ENCODE results near the gene IMMP2L. TPM values are rescaled to one million over a fixed set of nuclear protein-coding genes. Genes with fewer than 3 reads are reported as not detected.

The IMMP2L gene
- total RNA-seq, 1 donor, result 19.9 TPM

DNA sequence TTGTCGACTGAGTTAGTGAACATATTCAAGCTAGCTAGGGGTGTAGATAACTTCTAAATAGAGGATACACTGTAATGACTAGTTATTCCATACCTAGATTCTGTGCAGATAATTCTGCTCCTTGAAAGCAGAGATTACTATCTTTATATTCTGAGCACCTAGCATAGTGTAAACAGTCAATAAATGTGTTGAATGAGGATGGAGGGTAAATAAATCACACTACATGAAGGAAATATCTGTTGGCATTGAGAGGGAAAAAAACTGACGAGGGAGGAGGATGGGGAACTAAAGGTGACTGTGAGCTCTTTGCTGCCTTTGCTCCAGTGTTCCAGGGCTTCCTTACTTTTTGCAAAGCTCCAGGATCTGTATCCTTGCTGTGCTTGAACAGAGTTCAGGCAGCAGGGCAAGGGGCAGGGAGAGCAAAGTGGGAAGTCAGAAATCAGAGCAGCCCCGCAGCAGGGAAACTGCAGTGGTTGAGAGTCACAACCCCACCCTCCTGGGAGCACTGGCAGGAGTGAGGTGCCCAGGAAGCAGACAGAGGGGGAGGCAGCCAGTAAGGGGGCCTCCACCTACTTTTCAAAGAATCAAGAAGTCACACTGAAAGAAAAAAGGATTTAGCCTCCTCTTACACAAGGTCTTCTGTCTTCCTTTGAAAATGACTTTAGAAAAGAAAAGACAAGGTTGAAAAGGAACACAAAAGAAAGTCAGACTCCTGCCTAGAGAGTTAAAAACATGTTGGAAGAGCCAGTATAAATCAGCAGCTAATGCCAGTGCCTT lies 543.1 kb downstream of the IMMP2L start:
- Histone ChIP-seq H3K4me3 (ENCODE audit: insufficient read depth, low read length) (no peak overlapping the region), H3K4me1 (ENCODE audit: insufficient read depth, low read length) (no peaks in the 10 kb centered on the region), H3K27ac (ENCODE audit: low read depth, low read length) (no peak overlapping the region), H3K9me3 (ENCODE audit: low read depth, low read length) (no peaks in the 10 kb centered on the region), H3K79me2 (ENCODE audit: insufficient read depth, low read length) (no peaks in the 10 kb centered on the region), H4K20me1 (ENCODE audit: insufficient read depth, low read length) (no peaks in the 10 kb centered on the region), H3K4me2 (ENCODE audit: insufficient read depth, low read length) (no peak overlapping the region), H2AFZ (ENCODE audit: low read length) (no peak overlapping the region), H3K36me3 (ENCODE audit: insufficient read depth, low read length) (no peaks in the 10 kb centered on the region), H3K27me3 (ENCODE audit: insufficient read depth, low read length) (no peaks in the 10 kb centered on the region)
- DNase-seq (ENCODE audit: insufficient read length, low spot score, missing footprints), result no peak
- TF ChIP-seq, protein P1, sequence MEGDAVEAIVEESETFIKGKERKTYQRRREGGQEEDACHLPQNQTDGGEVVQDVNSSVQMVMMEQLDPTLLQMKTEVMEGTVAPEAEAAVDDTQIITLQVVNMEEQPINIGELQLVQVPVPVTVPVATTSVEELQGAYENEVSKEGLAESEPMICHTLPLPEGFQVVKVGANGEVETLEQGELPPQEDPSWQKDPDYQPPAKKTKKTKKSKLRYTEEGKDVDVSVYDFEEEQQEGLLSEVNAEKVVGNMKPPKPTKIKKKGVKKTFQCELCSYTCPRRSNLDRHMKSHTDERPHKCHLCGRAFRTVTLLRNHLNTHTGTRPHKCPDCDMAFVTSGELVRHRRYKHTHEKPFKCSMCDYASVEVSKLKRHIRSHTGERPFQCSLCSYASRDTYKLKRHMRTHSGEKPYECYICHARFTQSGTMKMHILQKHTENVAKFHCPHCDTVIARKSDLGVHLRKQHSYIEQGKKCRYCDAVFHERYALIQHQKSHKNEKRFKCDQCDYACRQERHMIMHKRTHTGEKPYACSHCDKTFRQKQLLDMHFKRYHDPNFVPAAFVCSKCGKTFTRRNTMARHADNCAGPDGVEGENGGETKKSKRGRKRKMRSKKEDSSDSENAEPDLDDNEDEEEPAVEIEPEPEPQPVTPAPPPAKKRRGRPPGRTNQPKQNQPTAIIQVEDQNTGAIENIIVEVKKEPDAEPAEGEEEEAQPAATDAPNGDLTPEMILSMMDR (IDR thresholded peaks at IDR 0.05; ENCODE audit: extremely low read depth, low read depth, low read length), result no peak

DNA sequence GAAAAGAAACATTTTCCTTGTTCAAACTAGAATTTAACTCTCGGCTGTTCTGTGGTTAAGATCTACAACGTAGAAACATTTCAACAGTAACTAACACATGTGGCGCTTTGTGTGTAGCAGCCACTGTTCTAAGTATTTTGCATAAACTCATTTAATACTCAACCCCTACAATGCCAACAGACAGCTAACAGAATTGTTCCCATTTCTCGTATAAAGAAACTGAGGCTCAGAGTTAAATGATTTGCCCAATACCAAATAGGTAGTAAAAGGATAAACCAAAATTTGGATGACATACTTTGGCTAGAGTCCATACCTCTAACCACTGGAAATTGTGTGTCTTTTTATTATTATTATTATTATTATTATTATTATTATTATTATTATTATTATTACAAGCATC lies 543.8 kb downstream of the IMMP2L start:
- Histone ChIP-seq H3K36me3 (ENCODE audit: insufficient read depth, low read length) (no peaks in the 10 kb centered on the region), H3K4me1 (ENCODE audit: insufficient read depth, low read length) (no peaks in the 10 kb centered on the region), H3K4me2 (ENCODE audit: insufficient read depth, low read length) (no peak overlapping the region), H4K20me1 (ENCODE audit: insufficient read depth, low read length) (no peaks in the 10 kb centered on the region), H3K4me3 (ENCODE audit: insufficient read depth, low read length) (no peak overlapping the region), H3K27me3 (ENCODE audit: insufficient read depth, low read length) (no peaks in the 10 kb centered on the region), H3K9me3 (ENCODE audit: low read depth, low read length) (no peaks in the 10 kb centered on the region), H3K27ac (ENCODE audit: low read depth, low read length) (no peak overlapping the region), H2AFZ (ENCODE audit: low read length) (no peak overlapping the region), H3K79me2 (ENCODE audit: insufficient read depth, low read length) (no peaks in the 10 kb centered on the region)
- no peak for DNase-seq (ENCODE audit: insufficient read length, low spot score, missing footprints)
- TF ChIP-seq, protein P1 (IDR thresholded peaks at IDR 0.05; ENCODE audit: extremely low read depth, low read depth, low read length), result no peak

DNA sequence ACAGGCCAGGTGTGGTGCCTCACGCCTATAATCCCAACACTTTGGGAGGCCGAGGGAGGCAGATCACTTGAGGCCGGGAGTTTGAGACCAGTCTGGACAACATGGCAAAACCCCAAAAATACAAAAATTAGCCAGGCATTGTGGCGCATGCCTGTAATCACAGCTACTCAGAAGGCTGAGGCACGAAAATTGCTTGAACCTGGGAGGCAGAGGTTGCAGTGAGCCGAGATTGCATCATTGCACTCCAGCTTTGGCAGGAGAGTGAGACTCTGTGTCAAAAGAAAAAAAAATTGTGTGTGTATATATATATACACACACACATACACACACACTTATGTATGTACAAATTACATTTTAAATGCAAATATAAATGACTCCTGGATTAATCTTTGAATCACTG lies 548.2 kb downstream of the IMMP2L start:
- DNase-seq (ENCODE audit: insufficient read length, low spot score, missing footprints), result no peak
- TF ChIP-seq, protein P1 (IDR thresholded peaks at IDR 0.05; ENCODE audit: extremely low read depth, low read depth, low read length), result no peak
- Histone ChIP-seq H3K4me3 (ENCODE audit: insufficient read depth, low read length) (no peak overlapping the region), H3K79me2 (ENCODE audit: insufficient read depth, low read length) (no peaks in the 10 kb centered on the region), H3K27ac (ENCODE audit: low read depth, low read length) (no peak overlapping the region), H3K4me1 (ENCODE audit: insufficient read depth, low read length) (no peaks in the 10 kb centered on the region), H3K36me3 (ENCODE audit: insufficient read depth, low read length) (no peaks in the 10 kb centered on the region), H3K27me3 (ENCODE audit: insufficient read depth, low read length) (no peaks in the 10 kb centered on the region), H3K9me3 (ENCODE audit: low read depth, low read length) (no peaks in the 10 kb centered on the region), H4K20me1 (ENCODE audit: insufficient read depth, low read length) (no peaks in the 10 kb centered on the region), H3K4me2 (ENCODE audit: insufficient read depth, low read length) (no peak overlapping the region), H2AFZ (ENCODE audit: low read length) (no peak overlapping the region)

DNA sequence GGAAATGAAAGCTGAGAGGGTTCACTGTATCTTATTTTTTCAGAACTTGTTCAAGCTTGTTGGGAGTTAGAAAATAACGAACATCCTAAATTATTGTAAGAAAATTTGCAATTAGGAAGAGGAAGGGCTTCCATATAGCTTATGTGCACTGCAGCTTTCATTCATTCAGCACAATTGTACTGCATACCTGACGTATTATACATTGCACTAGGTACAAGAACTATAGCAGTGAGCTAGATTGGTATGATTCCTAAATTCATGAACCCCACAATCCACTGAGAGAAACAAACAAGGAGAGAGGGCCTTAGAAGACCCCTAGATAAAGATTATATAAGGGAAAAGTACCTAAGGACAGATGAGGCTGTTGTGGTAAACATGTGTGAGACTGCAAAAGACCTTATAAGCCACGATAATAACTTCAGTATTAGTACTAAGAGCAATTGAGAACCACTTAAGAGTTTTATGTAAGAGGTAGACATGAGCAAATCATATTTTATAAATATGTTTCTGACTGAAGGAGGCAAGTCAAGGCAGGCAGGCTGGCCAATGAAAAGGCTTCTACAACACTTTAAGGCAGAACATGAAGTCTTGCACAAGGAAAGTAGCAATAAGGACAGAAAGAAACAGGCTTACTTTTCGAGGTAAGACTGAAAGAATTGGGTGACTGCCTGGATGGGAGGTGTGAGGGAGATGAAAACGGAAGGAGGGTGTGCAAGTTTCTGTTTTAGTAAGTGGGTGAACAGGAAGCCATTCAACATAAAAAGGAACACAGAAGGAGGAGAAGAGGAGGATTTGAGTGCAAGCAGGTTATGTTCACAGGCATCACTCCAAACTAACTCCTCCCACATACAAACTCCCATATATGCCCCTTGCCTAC lies 549.3 kb downstream of the IMMP2L start:
- no peak for DNase-seq (ENCODE audit: insufficient read length, low spot score, missing footprints)

More for the DNA sequence above, 549.3 kb downstream of the IMMP2L start:
- Histone ChIP-seq H3K9me3 (ENCODE audit: low read depth, low read length) (no peaks in the 10 kb centered on the region), H3K4me2 (ENCODE audit: insufficient read depth, low read length) (no peak overlapping the region), H4K20me1 (ENCODE audit: insufficient read depth, low read length) (no peaks in the 10 kb centered on the region), H3K36me3 (ENCODE audit: insufficient read depth, low read length) (no peaks in the 10 kb centered on the region), H3K4me1 (ENCODE audit: insufficient read depth, low read length) (no peaks in the 10 kb centered on the region), H2AFZ (ENCODE audit: low read length) (no peak overlapping the region), H3K27me3 (ENCODE audit: insufficient read depth, low read length) (no peaks in the 10 kb centered on the region), H3K79me2 (ENCODE audit: insufficient read depth, low read length) (no peaks in the 10 kb centered on the region), H3K4me3 (ENCODE audit: insufficient read depth, low read length) (no peak overlapping the region), H3K27ac (ENCODE audit: low read depth, low read length) (no peak overlapping the region)
- TF ChIP-seq, protein P1 (IDR thresholded peaks at IDR 0.05; ENCODE audit: extremely low read depth, low read depth, low read length), result no peak

Measured in osteoblast (primary cell).